T-helper 2 cell treated with Interferon-gamma antibody and Interleukin-4, amounts not matched to agents 5 μg/mL and 100 μg/mL, for 36 hours (primary cell): ENCODE measurements around the gene DUSP28.

Experiments used
- DNase-seq: peaks from one replicate; pipeline ENCODE4 v3.0.0; 2021; ENCODE audit warnings: low spot score
- H3K27ac Mint-ChIP-seq: one replicate; pipeline ENCODE4 v1.8.0; 2021; ENCODE audit warnings: mild to moderate bottlenecking, mixed read lengths
- H3K27me3 Mint-ChIP-seq: one replicate; pipeline ENCODE4 v1.8.0; 2021; ENCODE audit warnings: low read depth, mixed read lengths
- H3K36me3 Mint-ChIP-seq: one replicate; pipeline ENCODE4 v1.8.0; 2021; ENCODE audit warnings: low read depth, mixed read lengths
- H3K4me1 Mint-ChIP-seq: one replicate; pipeline ENCODE4 v1.8.0; 2021; ENCODE audit warnings: low read depth, mixed read lengths
- H3K4me3 Mint-ChIP-seq: one replicate; pipeline ENCODE4 v1.8.0; 2022; ENCODE audit warnings: mild to moderate bottlenecking, moderate library complexity, mixed read lengths
- H3K9me3 Mint-ChIP-seq: one replicate; pipeline ENCODE4 v1.8.0; 2021; ENCODE audit warnings: mixed read lengths

The DUSP28 gene

DNA sequence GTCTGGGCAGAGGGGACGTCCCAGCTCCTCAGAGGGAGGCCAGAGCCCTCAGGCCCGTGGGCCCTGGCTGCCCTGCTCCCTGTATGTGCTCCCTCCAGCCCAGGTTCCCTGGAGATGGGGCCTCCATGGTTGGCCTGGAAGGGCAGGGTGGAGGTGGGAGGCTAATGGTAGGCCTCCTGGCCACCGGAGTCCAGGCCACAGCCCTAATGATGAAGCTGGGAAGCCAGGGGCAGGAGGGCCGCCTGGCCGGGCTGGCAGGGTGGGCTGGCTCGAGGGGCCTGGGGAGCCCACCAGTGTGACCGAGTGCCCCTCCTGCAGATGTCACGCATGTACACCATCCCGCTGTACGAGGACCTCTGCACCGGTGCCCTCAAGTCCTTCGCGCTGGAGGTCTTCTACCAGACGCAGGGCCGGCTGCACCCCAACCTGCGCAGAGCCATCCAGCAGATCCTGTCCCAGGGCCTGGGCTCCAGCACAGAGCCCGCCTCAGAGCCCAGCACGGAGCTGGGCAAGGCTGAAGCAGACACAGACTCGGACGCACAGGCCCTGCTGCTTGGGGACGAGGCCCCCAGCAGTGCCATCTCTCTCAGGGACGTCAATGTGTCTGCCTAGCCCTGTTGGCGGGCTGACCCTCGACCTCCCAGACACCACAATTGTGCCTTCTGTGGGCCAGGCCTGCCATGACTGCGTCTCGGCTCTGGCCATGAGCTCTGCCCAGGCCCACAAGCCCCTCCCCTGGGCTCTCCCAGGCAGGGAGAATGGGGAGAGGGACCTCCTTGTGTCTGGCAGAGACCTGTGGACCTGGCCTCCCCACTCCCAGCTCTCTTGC, 17.3 kb downstream of the DUSP28 start:
- Mint-ChIP-seq H3K9me3 (no peaks in the 10 kb centered on the region), H3K27me3 (no peaks in the 10 kb centered on the region), H3K4me3 (no peak overlapping the region), H3K4me1 (peaks cover 18% of the 10 kb centered on the region), H3K27ac (no peak overlapping the region), H3K36me3 (peaks cover 39% of the 10 kb centered on the region)
- no peak for DNase-seq

DNA sequence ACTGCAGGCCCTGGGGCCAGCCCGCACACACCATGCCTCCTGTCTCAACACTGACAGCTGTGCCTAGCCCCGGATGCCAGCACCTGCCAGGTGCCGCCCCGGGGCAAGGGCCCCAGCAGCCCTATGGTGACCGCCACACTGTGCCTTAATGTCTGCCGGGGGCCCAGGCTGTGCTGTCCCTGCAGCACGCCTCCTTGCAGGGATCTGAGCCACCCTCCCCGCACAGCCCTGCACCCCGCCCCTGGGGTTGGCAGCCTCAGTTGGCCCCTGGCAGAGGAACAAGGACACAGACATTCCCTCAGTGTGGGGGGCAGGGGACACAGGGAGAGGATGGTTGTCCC, 17.9 kb downstream of the DUSP28 start:
- H3K4me1 Mint-ChIP-seq, result peaks cover 21% of the 10 kb centered on the region

DNA sequence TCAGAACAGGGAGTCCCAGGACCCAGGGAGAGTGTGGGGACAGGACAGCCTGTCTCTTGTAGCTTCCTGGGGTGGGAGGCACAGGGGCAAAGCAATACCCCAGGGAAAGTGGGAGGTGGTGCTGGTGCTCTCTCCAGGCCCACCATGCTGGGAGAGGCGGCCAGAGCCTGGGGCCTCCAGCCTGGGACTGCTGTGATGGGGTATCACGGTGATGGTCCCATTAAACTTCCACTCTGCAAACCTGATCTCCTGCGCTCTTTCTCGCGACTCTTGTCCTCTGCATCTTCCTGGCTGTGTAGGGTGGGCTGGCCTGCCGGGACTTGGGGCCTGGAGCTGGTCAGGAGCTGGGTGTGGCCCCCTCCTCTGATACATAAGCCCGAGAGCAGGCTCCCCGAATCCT, 18.3 kb downstream of the DUSP28 start:
- H3K36me3 Mint-ChIP-seq, result peaks cover 39% of the 10 kb centered on the region
- no peaks in the 10 kb centered on the region for H3K27me3 Mint-ChIP-seq
- peaks cover 24% of the 10 kb centered on the region for H3K4me1 Mint-ChIP-seq
- H3K4me3 Mint-ChIP-seq, result no peak overlapping the region
- H3K27ac Mint-ChIP-seq, result no peak overlapping the region
- H3K9me3 Mint-ChIP-seq, result no peaks in the 10 kb centered on the region
- no peak for DNase-seq

More for the DNA sequence above, 17.9 kb downstream of the DUSP28 start:
- H3K27ac Mint-ChIP-seq, result no peak overlapping the region
- no peak for DNase-seq
- H3K36me3 Mint-ChIP-seq, result peaks cover 39% of the 10 kb centered on the region
- no peak overlapping the region for H3K4me3 Mint-ChIP-seq
- H3K27me3 Mint-ChIP-seq, result no peaks in the 10 kb centered on the region
- no peaks in the 10 kb centered on the region for H3K9me3 Mint-ChIP-seq

DNA sequence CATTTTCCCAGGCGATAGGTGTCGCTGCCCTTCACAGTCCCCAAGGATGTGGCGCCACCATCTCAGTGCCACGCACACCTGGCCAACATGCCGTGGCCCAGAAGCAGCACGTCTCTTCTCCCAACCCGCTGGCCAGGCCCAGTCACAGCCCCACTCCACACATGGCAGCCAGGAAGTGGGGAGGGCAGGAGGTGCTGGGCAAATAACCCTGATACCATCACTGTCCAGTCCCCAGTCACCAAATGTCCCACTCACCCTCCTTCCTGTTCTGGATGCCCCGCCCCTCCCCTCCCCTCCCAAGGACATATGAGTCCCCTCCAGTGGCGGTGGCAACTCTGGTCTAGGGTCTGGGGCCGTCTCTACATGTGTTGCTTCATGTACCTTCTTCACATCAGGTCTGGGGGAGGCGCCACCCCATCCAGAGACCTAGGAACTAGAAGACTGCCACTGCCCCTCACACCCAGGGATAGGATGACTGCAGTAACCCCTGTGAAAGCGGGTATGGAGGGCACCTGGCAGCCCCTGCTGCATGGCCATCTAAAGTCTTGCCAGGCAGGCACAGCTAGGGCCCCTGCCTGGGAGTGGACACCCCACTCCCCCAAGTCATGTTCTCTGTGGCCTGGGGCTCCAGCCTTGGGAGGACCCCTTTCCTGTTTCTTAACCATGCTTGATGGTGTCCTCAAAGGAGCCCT, 19.1 kb downstream of the DUSP28 start:
- peak overlapping the region; percentile 63 for H3K27ac Mint-ChIP-seq

DNA sequence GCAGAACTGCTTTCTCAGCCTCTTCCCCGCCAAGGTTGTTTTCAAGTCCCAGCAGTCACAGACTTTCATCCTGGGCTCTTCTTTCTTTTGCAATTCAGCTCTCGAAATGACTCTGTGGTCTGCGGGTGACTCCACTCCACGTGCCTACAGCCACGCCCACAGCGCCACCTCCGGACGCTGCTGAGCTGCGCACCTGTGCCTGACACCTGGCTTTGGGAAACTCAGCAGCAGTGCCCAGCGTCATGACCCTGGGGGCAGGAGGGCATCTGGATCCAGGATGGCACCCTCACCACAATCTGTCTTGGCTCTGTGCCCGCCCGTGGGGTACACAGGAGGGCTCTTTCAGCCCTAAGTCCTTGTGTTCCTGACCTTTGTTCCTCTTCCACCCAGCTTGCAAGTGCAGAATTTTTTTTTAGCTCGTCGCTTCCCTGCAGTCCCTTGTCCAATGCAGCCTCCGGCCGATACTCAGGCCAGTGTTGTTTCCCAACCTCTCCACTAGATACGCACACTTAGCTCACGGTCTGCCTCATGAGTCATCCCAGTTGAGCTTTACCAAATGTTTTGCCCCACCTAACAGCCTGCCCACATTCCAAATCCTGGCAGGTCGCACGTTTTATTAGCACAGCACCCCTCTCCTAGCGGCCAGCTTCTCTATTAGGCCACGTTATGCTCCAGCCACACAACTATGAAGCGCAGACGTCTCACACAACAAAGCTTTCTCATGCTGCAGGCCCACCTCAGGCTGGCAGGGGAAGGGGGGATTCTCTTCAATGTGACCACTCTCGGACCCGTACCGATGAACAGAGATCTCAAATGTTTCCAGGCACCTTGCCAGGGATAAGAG, 19.8 kb downstream of the DUSP28 start:
- H3K4me1 Mint-ChIP-seq, result peaks cover 32% of the 10 kb centered on the region
- peak overlapping the region; percentile 62 for H3K27ac Mint-ChIP-seq
- peaks cover 40% of the 10 kb centered on the region for H3K36me3 Mint-ChIP-seq

More for the DNA sequence above, 19.1 kb downstream of the DUSP28 start:
- Mint-ChIP-seq H3K4me3 (no peak overlapping the region), H3K4me1 (peaks cover 24% of the 10 kb centered on the region), H3K36me3 (peaks cover 39% of the 10 kb centered on the region), H3K9me3 (no peaks in the 10 kb centered on the region), H3K27me3 (no peaks in the 10 kb centered on the region)
- DNase-seq, result no peak

DNA sequence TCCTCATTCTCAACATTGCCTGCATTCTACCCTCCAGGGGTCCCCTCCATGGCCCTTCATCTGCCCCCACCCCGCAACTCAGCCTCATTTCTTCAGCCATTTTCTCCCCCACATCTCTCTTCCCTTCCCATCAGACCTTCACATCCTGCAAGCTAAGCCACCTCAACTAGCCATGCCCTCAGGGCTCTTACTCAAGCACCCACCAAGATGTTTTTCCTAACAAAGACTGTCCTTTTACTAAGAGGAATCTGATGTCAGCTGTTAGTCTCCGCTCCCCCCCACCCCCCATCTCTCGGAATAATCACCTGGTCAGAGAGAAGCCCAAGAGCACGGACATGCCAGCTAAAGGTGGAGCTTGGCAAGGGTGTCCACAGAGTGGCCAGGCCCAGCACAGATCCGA, 21.7 kb downstream of the DUSP28 start:
- peaks cover 35% of the 10 kb centered on the region for H3K4me1 Mint-ChIP-seq
- no peak for DNase-seq
- H3K9me3 Mint-ChIP-seq, result no peaks in the 10 kb centered on the region
- H3K27ac Mint-ChIP-seq, result no peak overlapping the region
- H3K4me3 Mint-ChIP-seq, result no peak overlapping the region
- H3K36me3 Mint-ChIP-seq, result peaks cover 31% of the 10 kb centered on the region
- no peaks in the 10 kb centered on the region for H3K27me3 Mint-ChIP-seq

More for the DNA sequence above, 19.8 kb downstream of the DUSP28 start:
- Mint-ChIP-seq H3K27me3 (no peaks in the 10 kb centered on the region), H3K9me3 (no peaks in the 10 kb centered on the region), H3K4me3 (peak overlapping the region; percentile 7)
- DNase-seq, result peak; percentile 43

DNA sequence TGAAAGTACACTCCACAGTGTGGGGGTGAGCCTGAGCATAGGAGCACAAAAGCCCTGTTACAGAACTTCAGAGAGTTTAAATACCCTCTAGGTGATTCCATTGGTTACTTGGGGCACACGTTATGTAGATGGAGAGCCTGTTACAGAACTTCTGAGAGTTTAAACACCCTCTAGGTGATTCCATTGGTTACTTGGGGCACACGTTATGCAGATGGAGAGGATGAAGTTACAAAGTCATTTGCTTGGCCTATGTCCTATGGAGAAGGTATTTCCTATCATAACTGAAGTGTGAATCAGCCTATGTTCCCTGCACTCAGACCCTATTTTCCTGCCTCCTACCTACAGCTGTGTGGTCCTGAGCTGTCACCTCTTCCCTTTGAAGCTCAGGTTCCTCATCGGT, 22.6 kb downstream of the DUSP28 start:
- DNase-seq, result no peak
- Mint-ChIP-seq H3K4me1 (peaks cover 39% of the 10 kb centered on the region), H3K4me3 (no peak overlapping the region), H3K27ac (no peak overlapping the region), H3K27me3 (no peaks in the 10 kb centered on the region), H3K36me3 (peaks cover 32% of the 10 kb centered on the region), H3K9me3 (no peaks in the 10 kb centered on the region)

DNA sequence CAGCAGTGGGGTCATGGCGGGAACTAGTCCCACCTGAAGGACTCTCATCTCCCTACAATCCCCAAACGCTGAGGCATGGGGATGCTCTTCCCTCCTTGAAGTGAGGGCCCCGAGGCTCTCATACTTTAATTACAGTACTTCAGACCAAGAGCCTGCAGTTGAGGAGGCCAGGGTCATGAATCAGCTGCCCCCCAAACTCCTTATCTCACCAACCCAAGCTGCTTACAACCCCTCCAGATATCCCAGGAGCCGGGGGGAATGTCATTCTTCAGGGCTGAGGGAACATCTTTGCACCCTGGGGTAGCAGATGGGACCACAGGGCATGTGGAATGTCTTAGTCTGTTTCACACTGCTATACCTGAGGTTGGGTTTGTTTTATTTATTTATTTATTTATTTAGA, 23.6 kb downstream of the DUSP28 start:
- Mint-ChIP-seq H3K36me3 (peaks cover 34% of the 10 kb centered on the region), H3K9me3 (no peaks in the 10 kb centered on the region), H3K27me3 (no peaks in the 10 kb centered on the region), H3K4me3 (no peak overlapping the region), H3K27ac (no peak overlapping the region), H3K4me1 (peaks cover 47% of the 10 kb centered on the region)
- no peak for DNase-seq

DNA sequence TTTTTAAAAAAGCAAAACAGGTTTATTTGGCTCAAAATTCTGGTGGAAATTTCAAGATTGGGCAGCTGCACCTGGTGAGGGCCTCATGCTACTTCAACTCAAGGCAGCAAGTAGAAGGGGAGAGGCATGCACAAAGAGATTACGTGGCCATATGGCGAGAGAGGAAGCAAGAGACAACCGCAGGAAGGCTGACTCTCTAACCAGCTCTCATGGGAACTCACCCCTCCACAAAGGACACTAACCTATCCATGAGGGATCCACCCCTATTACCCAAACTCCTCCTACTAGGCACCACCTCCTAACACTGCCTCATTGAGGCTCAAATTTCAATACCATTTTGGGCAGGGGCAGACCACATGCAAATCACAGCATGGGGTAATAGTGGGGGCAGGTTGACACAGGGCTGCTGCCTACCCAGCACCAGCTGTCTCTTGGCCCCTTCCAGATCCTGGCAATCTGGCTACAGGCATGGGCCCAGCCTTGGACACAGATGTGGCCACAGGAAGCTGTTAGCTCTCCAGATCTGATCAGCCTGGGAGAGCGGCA, 24.4 kb downstream of the DUSP28 start:
- H3K9me3 Mint-ChIP-seq, result no peaks in the 10 kb centered on the region
- H3K27me3 Mint-ChIP-seq, result no peaks in the 10 kb centered on the region
- peaks cover 47% of the 10 kb centered on the region for H3K4me1 Mint-ChIP-seq
- H3K36me3 Mint-ChIP-seq, result peaks cover 36% of the 10 kb centered on the region
- no peak for DNase-seq
- H3K4me3 Mint-ChIP-seq, result peak overlapping the region; percentile 95
- peak overlapping the region; percentile 39 for H3K27ac Mint-ChIP-seq

DNA sequence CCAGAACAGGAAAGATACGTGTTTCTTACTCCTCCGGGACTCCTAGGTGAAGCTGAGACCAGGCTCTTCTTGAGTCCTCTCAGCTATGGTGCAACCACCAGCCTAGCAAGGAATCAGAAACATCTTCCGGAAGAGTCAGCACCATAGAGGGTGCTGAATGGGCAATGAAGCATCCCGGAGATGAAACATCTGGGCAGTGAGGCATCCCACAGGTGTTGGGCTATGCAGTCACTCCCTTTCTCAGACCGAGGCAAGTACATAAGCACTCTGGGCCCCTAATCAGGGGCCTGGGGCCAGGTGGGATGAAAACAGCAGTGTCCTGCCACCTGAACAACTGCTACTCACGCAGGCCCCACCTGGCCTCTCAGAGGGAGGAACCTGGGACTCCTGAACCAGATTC, 24.9 kb downstream of the DUSP28 start:
- H3K4me1 Mint-ChIP-seq, result peaks cover 42% of the 10 kb centered on the region

DNA sequence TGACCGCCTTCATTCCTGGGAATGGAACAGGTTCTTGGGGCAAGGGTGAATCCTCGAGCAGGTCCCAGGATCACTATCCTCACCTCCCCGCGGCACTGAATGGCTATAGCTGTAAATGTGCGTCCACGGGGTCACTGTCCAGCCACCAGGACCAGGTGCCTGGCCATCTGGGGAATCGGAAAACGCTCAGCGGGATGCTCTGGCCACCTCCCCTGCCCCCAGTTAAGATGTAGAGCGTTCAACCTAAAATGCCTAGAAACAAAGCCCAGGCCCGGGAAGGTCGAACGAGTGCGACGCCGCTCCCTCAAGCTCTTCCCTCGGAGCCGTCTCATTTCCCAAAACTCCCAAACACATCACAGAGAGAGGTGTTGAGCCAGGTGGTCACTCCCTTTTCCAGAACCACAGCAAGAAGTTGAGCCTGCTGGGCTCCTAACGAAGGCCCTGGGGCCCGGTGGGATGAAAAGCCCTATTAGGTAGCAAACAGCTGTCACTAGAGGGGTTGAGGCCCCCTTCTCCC, 25.6 kb downstream of the DUSP28 start:
- Mint-ChIP-seq H3K9me3 (no peaks in the 10 kb centered on the region), H3K4me3 (peak overlapping the region; percentile 95), H3K4me1 (peaks cover 37% of the 10 kb centered on the region), H3K36me3 (peaks cover 26% of the 10 kb centered on the region), H3K27me3 (no peaks in the 10 kb centered on the region), H3K27ac (peak overlapping the region; percentile 87)
- DNase-seq, result no peak

More for the DNA sequence above, 24.9 kb downstream of the DUSP28 start:
- Mint-ChIP-seq H3K27ac (peak overlapping the region; percentile 12), H3K27me3 (no peaks in the 10 kb centered on the region), H3K9me3 (no peaks in the 10 kb centered on the region), H3K4me3 (peak overlapping the region; percentile 95), H3K36me3 (peaks cover 31% of the 10 kb centered on the region)
- DNase-seq, result no peak

DNA sequence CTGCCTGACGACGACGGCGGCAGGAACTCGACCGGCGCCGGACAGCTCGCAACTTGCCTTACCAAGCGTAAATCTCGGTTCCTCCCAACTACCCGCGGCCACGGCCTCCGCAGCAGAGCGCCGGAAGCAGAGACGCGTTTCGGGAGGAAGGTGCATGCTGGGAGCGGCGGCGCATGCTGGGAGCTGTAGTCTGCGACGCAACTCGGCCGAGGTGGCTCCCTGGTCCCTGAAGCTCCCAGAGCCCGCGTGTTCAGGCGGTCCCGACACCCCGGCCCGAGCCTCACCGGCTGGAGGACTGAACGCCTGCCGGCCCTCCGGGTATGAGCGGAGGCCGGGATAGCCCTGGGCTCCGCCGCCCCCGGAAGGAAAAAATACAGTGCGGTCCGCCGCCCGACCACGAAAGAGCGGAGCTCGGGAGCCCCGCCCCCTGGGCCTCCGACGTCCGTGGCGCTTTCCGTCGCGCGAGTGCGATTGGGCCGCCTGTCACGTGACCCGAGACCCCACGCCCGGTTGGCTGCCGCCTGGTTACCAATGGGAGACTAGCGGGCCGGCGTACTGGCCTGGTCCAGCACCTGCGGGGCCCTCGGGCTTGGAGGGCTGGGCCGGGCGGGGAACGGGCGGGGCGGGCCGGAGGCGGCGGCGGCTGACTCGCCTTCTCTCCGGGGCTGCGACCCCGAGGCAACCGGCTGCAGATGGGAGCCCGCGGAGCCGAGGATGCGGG, 26.2 kb downstream of the DUSP28 start, which contains the start of gene CAPN10:
Gene CAPN10, plus strand, starts transcription at position 537 of the 721 bp plus-strand sequence. Its CDS starts 178 bp downstream, at position 715.
- H3K4me1 Mint-ChIP-seq, result peaks cover 37% of the 10 kb centered on the region

More for the DNA sequence above, 26.2 kb downstream of the DUSP28 start, which contains the start of gene CAPN10:
- H3K9me3 Mint-ChIP-seq, result no peaks in the 10 kb centered on the region
- peak; percentile 99 for DNase-seq
- H3K4me3 Mint-ChIP-seq, result peak within 1 kb of the TSS; percentile 95
- no peaks in the 10 kb centered on the region for H3K27me3 Mint-ChIP-seq
- peak within 1 kb of the TSS; percentile 89 for H3K27ac Mint-ChIP-seq
- peaks cover 28% of the 10 kb centered on the region for H3K36me3 Mint-ChIP-seq
